ENCODE measurements around the gene LINC01488. TPM values are rescaled to one million over a fixed set of nuclear protein-coding genes. Genes with fewer than 3 reads are reported as not detected.

The LINC01488 gene
- polyA plus RNA-seq, 1 of the 3 experiments (the other 2 are of a cell fraction): not detected

DNA sequence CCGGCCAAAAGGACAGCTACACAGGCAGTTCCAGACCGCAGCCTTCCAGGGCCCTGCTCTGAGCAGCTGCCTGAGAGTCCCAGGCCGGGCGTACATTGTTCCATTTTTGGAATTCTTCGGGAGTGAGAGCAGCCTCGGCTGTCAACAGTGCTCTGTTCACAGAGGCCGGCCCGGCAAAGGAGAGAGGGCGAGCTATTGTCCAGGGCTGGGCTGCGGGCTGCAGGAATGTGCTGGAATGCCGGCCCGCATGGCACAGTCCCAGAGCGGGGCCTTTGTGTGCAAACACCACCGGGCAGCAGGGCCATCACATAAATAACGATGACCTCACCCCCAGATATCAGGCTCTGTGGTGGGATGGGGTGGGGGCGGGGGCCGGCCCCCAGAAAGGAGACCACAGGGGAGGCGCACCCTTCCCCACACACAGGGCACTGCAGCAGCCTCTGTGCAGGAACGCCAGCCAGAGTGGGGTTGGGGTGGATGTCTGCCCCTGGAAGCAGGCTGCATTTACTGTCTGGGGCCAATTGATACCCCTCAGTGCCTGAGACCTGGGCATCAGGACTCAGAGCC is 15.8 kb downstream of the LINC01488 start (continued):
- no peak for TF ChIP-seq RCOR1 (IDR thresholded peaks at IDR 0.05; ENCODE audit: low read length)
- peak; percentile 12; the same call in 1 of the 2 replicates for TF ChIP-seq SMC3 (IDR thresholded peaks at IDR 0.05; ENCODE audit: low read depth, low read length)
- TF ChIP-seq RXRA (IDR thresholded peaks at IDR 0.05; ENCODE audit: borderline replicate concordance, low read depth): peak; percentile 97
- TF ChIP-seq TAF1 (IDR thresholded peaks at IDR 0.05; ENCODE audit: borderline replicate concordance, low read depth, low read length): peak; percentile 37; the same call in 1 of the 2 replicates
- TF ChIP-seq RFX5 (IDR thresholded peaks at IDR 0.05; ENCODE audit: low read length): no peak
- TF ChIP-seq, protein P1, sequence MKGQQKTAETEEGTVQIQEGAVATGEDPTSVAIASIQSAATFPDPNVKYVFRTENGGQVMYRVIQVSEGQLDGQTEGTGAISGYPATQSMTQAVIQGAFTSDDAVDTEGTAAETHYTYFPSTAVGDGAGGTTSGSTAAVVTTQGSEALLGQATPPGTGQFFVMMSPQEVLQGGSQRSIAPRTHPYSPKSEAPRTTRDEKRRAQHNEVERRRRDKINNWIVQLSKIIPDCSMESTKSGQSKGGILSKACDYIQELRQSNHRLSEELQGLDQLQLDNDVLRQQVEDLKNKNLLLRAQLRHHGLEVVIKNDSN (IDR thresholded peaks at IDR 0.05; ENCODE audit: borderline replicate concordance, low read depth): peak; percentile 37; the same call in 1 of the 2 replicates
- peak; percentile 100 for TF ChIP-seq TEAD4 (IDR thresholded peaks at IDR 0.05; ENCODE audit: borderline replicate concordance, insufficient read depth)
- peak; percentile 98 for TF ChIP-seq TCF12 (IDR thresholded peaks at IDR 0.05)
- TF ChIP-seq FOSL2 (IDR thresholded peaks at IDR 0.05; ENCODE audit: borderline replicate concordance, low read depth): peak; percentile 82; the same call in 1 of the 2 replicates
- peak; percentile 72 for TF ChIP-seq SIN3A (IDR thresholded peaks at IDR 0.05; ENCODE audit: borderline replicate concordance, low read depth, low read length)
- peak; percentile 55 for TF ChIP-seq ELF1 (IDR thresholded peaks at IDR 0.05)

DNA sequence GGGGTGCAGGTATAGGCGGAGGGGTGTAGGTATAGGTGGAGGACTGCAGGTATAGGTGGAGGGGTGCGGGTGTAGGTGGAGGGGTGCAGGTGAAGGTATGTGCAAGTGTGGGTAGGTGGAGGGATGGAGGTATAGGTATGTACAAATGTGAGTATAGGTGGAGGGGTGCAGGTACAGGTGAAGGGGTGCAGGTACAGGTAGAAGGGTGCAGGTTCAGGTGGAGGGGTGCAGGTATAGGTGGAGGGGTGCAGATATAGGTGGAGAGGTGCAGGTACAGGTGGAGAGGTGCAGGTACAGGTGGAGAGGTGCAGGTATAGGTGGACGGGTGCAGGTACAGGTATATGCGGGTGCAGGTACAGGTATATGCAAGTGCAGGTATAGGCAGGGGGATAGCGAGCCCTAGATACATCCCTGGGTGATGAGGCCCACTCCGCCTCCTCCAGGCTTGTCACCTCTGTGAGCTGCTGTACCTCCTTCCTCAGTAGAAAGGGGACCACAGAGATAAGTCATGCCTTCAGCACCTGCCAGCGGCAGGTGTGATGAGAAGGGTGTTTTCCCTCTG is 17.2 kb downstream of the LINC01488 start:
- 89% methylated on average over 7 of the region's 7 CpGs for WGBS (ENCODE audit: low lambda C conversion rate)
- H2AFZ ChIP-seq (ENCODE audit: low read depth): no peak overlapping the region
- H3F3A ChIP-seq (replicated peaks; ENCODE audit: insufficient read depth): peaks cover 20% of the 10 kb centered on the region
- peaks cover 12 to 21% of the 10 kb centered on the region in 2 experiments; a peak in 3 of 4 replicates for H3K4me1 ChIP-seq (ENCODE audit: control insufficient read depth in 1 of 2, insufficient read depth in 2 of 2, low read depth in 1 of 2, low read length in 1 of 2)
- H3K36me3 ChIP-seq (replicated peaks in 1 of 2; ENCODE audit: control insufficient read depth in 1 of 2, insufficient read depth in 2 of 2, low read length in 1 of 2): no peaks in the 10 kb centered on the region
- ChIA-PET CTCF (no interaction called here), POLR2A (no interaction called here)
- no peak overlapping the region for H3K27ac ChIP-seq (ENCODE audit: low read depth in 2 of 2, low read length in 1 of 2)
- no peak for DNase-seq
- TF ChIP-seq SMC3 (IDR thresholded peaks at IDR 0.05; ENCODE audit: low read depth, low read length) (no peak), TCF12 (IDR thresholded peaks at IDR 0.05) (no peak)
- TF ChIP-seq, protein P1 (IDR thresholded peaks at IDR 0.05; ENCODE audit: borderline replicate concordance, low read depth): no peak
- TF ChIP-seq, protein P2, sequence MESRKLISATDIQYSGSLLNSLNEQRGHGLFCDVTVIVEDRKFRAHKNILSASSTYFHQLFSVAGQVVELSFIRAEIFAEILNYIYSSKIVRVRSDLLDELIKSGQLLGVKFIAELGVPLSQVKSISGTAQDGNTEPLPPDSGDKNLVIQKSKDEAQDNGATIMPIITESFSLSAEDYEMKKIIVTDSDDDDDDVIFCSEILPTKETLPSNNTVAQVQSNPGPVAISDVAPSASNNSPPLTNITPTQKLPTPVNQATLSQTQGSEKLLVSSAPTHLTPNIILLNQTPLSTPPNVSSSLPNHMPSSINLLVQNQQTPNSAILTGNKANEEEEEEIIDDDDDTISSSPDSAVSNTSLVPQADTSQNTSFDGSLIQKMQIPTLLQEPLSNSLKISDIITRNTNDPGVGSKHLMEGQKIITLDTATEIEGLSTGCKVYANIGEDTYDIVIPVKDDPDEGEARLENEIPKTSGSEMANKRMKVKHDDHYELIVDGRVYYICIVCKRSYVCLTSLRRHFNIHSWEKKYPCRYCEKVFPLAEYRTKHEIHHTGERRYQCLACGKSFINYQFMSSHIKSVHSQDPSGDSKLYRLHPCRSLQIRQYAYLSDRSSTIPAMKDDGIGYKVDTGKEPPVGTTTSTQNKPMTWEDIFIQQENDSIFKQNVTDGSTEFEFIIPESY (IDR thresholded peaks at IDR 0.05; ENCODE audit: borderline replicate concordance, low read depth): no peak
- no peaks in the 10 kb centered on the region for H4K20me1 ChIP-seq (ENCODE audit: insufficient read depth)
- no peaks in the 10 kb centered on the region for H3K79me2 ChIP-seq (ENCODE audit: insufficient read depth)
- no peaks in the 10 kb centered on the region for H3K27me3 ChIP-seq (ENCODE audit: insufficient read depth)
- no peak overlapping the region for H3K4me2 ChIP-seq
- no peak overlapping the region for H3K9ac ChIP-seq
- no peak overlapping the region for H3K4me3 ChIP-seq (ENCODE audit: low read depth in 2 of 2, low read length in 1 of 2)
- no peaks in the 10 kb centered on the region for H3K9me2 ChIP-seq
- H3K9me3 ChIP-seq: no peaks in the 10 kb centered on the region
